IMR-90 (cell line): Measurements from ENCODE around the gene GRIK1.

Experiments
- CTCF ChIP-seq: conservative IDR thresholded peaks from 2 replicates; pipeline ENCODE4 v1.5.1; 2012; ENCODE audit warnings: mild to moderate bottlenecking, low read depth, low read length, improper control_type of control experiment
- MXI1 ChIP-seq: IDR thresholded peaks from 2 replicates; pipeline ENCODE4 v1.6.1; 2012; ENCODE audit warnings: low read depth, mild to moderate bottlenecking, low read length, moderate library complexity, borderline replicate concordance
- POLR2A ChIP-seq: IDR thresholded peaks from 2 replicates; pipeline ENCODE4 v1.6.1; 2012; ENCODE audit warnings: mild to moderate bottlenecking, low read depth, low read length
- RAD21 ChIP-seq: IDR thresholded peaks from 2 replicates; pipeline ENCODE4 v1.6.1; 2012; ENCODE audit warnings: low read length, improper control_type of control experiment
- RCOR1 ChIP-seq: IDR thresholded peaks from 2 replicates; pipeline ENCODE4 v1.6.1; 2012; ENCODE audit warnings: mild to moderate bottlenecking, low read length, improper control_type of control experiment; ENCODE audit not compliant: insufficient replicate concordance
- TF ChIP-seq, protein P1 (sequence below): fragments of 150-350 bp; IDR thresholded peaks from 2 replicates; pipeline ENCODE4 v1.6.1; 2016; ENCODE audit warnings: low read depth, mild to moderate bottlenecking, low read length, moderate library complexity, borderline replicate concordance

DNA sequence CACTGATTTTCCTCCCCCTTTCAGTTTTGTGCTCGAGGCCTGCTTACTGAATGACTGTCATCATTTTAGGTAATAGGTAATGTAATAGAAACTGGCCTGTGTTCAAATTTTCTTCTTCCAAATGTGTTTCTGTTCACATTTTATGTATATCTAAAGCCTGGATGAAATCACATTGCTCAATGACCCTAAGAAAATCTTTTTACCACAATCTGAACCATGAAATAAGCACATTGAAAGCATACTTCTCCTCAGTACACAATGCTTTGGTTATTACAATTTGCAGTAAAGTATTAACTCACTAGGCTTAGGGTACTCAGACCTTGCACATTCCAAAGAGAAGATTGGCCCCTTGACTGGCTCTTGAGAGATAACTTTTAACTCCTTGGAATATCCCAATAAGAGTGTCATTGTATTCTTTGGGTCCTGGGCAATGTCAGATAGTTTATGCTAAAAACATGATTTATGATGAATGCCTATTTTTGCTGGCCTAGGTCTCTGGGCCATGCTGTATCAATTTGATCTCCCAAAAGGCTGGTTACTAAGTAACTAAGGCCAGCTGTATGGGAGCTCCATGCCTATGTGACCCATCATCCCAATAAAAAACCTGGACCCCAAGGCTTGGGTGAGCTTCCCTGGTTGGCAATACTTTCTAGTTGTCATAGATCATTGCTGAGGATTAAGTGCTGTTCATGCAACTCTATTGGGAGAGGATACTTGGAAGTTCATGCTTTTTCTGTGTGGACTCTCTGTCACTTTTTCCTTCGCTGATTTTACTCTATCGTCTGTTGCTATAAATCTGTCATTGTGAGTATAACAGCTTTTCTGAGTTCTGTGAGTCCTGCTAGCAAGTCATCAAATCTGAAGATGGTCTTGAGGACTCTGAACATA lies 293.9 kb downstream of the GRIK1 start:
- TF ChIP-seq CTCF (no peak), RCOR1 (no peak), MXI1 (no peak), RAD21 (no peak), POLR2A (no peak)
- TF ChIP-seq, protein P1, sequence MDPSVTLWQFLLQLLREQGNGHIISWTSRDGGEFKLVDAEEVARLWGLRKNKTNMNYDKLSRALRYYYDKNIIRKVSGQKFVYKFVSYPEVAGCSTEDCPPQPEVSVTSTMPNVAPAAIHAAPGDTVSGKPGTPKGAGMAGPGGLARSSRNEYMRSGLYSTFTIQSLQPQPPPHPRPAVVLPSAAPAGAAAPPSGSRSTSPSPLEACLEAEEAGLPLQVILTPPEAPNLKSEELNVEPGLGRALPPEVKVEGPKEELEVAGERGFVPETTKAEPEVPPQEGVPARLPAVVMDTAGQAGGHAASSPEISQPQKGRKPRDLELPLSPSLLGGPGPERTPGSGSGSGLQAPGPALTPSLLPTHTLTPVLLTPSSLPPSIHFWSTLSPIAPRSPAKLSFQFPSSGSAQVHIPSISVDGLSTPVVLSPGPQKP = no peak
